LHCN-M2 (cell line): ENCODE data around the gene ADIG. TPM values are rescaled to one million over a fixed set of nuclear protein-coding genes. Genes with fewer than 3 reads are reported as not detected.

ENCODE experiments used
- DNase-seq: peaks from one replicate; pipeline ENCODE4 v3.0.0-alpha.2; 2012; ENCODE audit warnings: low read depth
- total RNA-seq: library from RNA; depleted of rRNA; stranded (reverse); fragments of >200 nt; gene quantifications from 2 replicates; pipeline ENCODE4 v1.2.3, GENCODE V29; 2014; rRNA removed

Gene ADIG
- total RNA-seq, 1 experiment from 2014 or later: not detected

GRCh38 chr20:38630727-38631126 is 49.7 kb downstream of the ADIG start:
- DNase-seq: no peak

- no peak for DNase-seq
These were observed 50.4 kb downstream of the ADIG start for GRCh38 chr20:38631155-38632022.

DNA sequence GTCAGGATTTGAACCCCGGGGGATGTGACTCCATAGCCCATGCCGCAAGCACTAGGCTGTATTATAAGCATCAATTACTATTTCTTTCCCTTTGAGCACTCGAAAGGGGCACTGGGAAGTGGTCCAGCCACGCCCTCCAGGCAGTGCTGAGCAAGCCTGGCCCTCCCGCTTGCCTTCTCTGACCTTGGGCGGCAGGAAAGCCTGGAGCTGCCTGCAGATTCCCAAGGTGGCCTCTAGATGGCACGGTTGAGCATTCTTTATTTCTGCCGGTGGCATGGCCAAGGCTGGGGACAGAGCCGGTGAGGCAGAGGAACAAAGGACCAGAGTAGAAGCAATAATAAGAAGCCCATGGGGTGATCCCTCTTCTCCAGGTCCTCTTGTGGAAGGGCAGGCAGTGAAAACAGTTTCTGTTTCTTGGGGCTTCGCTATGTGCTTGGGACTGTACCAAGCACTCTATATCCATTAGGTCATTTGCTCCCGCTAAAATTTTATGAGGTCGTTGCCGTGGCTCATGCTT is 52.6 kb downstream of the ADIG start:
- DNase-seq: peak; percentile 36

- peak; percentile 38 for DNase-seq
These were observed 54.8 kb downstream of the ADIG start for GRCh38 chr20:38635721-38636288.

Other genes with a start within 250 kb of the ADIG start
- gene LBP, start 234.7 kb upstream of the ADIG start, total RNA-seq: not detected in 2 replicates
- gene SNHG17, start 145.9 kb upstream of the ADIG start, total RNA-seq: 5.6 and 6.7 TPM in 2 replicates
- 18.0 and 21.4 TPM in 2 replicates for gene RALGAPB, start 108.4 kb upstream of the ADIG start, total RNA-seq
- gene ARHGAP40, start 20.6 kb downstream of the ADIG start, total RNA-seq: not detected in 2 replicates
- not detected in 2 replicates for gene SLC32A1, start 143.3 kb downstream of the ADIG start, total RNA-seq
- gene ACTR5, start 167.3 kb downstream of the ADIG start, total RNA-seq: 7.3 and 8.9 TPM in 2 replicates
- not detected in 2 replicates for gene PPP1R16B, start 224.5 kb downstream of the ADIG start, total RNA-seq